ENCODE data around the gene C1orf159. TPM values are rescaled to one million over a fixed set of nuclear protein-coding genes. Genes with fewer than 3 reads are reported as not detected.

The C1orf159 gene
- total RNA-seq, 1 donor from 2014 or later: 11.7 TPM

GRCh38 chr1:1046243-1046642 is 69.6 kb downstream of the C1orf159 start:
- no peaks in the 10 kb centered on the region for H3K9me3 ChIP-seq
- no peaks in the 10 kb centered on the region for H3K27me3 ChIP-seq (ENCODE audit: low read depth)
- H3K4me3 ChIP-seq: no peak overlapping the region
- intact Hi-C loops (cut with DNase I): no loop called here
- H3K36me3 ChIP-seq: peaks cover 37% of the 10 kb centered on the region
- no peak for TF ChIP-seq CTCF (IDR thresholded peaks at IDR 0.05)
- no peak for DNase-seq
- no peaks in the 10 kb centered on the region for H3K4me1 ChIP-seq
- no peak overlapping the region for H3K27ac ChIP-seq
- no peak for ATAC-seq

- ATAC-seq (no peak), DNase-seq (no peak)
- peaks cover 35% of the 10 kb centered on the region for H3K36me3 ChIP-seq
- peaks cover 5% of the 10 kb centered on the region for H3K27me3 ChIP-seq (ENCODE audit: low read depth)
- peaks cover 5% of the 10 kb centered on the region for H3K4me1 ChIP-seq
- no peaks in the 10 kb centered on the region for H3K9me3 ChIP-seq
- intact Hi-C loops (cut with DNase I): no loop called here
- H3K4me3 ChIP-seq: no peak overlapping the region
- no peak overlapping the region for H3K27ac ChIP-seq
- TF ChIP-seq CTCF (IDR thresholded peaks at IDR 0.05): no peak
Measured at GRCh38 chr1:1045129-1045528, 70.8 kb downstream of the C1orf159 start.

GRCh38 chr1:1044455-1045078 is 71.3 kb downstream of the C1orf159 start:
- peaks cover 35% of the 10 kb centered on the region for H3K36me3 ChIP-seq

DNA sequence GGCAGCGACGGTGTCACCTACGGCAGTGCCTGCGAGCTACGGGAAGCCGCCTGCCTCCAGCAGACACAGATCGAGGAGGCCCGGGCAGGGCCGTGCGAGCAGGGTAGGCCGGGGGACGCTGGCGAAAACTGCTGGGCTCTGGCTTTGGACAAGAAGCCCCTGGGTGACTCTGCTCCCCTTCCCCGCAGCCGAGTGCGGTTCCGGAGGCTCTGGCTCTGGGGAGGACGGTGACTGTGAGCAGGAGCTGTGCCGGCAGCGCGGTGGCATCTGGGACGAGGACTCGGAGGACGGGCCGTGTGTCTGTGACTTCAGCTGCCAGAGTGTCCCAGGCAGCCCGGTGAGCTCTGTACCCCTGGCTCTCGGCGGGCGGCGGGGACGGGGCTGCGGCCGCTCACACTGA is 72.0 kb downstream of the C1orf159 start:
- no peak for TF ChIP-seq CTCF (IDR thresholded peaks at IDR 0.05)
- intact Hi-C loops (cut with DNase I): no loop called here

More at GRCh38 chr1:1044455-1045078, 71.3 kb downstream of the C1orf159 start:
- Histone ChIP-seq H3K4me3 (no peak overlapping the region), H3K27ac (no peak overlapping the region), H3K27me3 (ENCODE audit: low read depth) (peaks cover 9% of the 10 kb centered on the region), H3K4me1 (peaks cover 11% of the 10 kb centered on the region), H3K9me3 (no peaks in the 10 kb centered on the region)
- TF ChIP-seq CTCF (IDR thresholded peaks at IDR 0.05): no peak
- intact Hi-C loops (cut with DNase I): no loop called here
- ATAC-seq (no peak), DNase-seq (no peak)

DNA sequence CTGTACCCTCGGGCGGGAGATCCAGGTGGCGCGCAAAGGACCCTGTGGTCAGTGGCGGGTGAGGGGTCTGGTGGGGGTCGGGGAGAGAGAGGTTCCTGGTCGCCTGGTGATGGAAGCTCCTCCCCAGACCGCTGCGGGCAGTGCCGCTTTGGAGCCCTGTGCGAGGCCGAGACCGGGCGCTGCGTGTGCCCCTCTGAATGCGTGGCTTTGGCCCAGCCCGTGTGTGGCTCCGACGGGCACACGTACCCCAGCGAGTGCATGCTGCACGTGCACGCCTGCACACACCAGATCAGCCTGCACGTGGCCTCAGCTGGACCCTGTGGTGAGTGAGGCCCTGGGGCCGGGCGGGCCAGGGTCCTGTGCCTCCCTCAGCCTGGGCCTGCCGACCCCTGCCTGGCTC is 72.5 kb downstream of the C1orf159 start:
- Histone ChIP-seq H3K27ac (no peak overlapping the region), H3K4me1 (peaks cover 18% of the 10 kb centered on the region), H3K27me3 (ENCODE audit: low read depth) (peaks cover 9% of the 10 kb centered on the region), H3K4me3 (no peak overlapping the region), H3K36me3 (peaks cover 35% of the 10 kb centered on the region), H3K9me3 (no peaks in the 10 kb centered on the region)
- intact Hi-C loops (cut with DNase I): no loop called here
- no peak for DNase-seq
- no peak for TF ChIP-seq CTCF (IDR thresholded peaks at IDR 0.05)
- no peak for ATAC-seq

More for the DNA sequence above, 72.0 kb downstream of the C1orf159 start:
- no peak for ATAC-seq
- H3K36me3 ChIP-seq: peaks cover 35% of the 10 kb centered on the region
- peaks cover 17% of the 10 kb centered on the region for H3K4me1 ChIP-seq
- H3K27ac ChIP-seq: no peak overlapping the region
- no peak for DNase-seq
- H3K4me3 ChIP-seq: no peak overlapping the region
- no peaks in the 10 kb centered on the region for H3K9me3 ChIP-seq
- H3K27me3 ChIP-seq (ENCODE audit: low read depth): peaks cover 9% of the 10 kb centered on the region
